Right forelimb (tissue), 1 donor: ENCODE results near the gene C5orf47.

Experiments
- DNase-seq: peaks from one replicate; pipeline ENCODE4 v3.0.0-alpha.2; 2018

C5orf47 gene

DNA sequence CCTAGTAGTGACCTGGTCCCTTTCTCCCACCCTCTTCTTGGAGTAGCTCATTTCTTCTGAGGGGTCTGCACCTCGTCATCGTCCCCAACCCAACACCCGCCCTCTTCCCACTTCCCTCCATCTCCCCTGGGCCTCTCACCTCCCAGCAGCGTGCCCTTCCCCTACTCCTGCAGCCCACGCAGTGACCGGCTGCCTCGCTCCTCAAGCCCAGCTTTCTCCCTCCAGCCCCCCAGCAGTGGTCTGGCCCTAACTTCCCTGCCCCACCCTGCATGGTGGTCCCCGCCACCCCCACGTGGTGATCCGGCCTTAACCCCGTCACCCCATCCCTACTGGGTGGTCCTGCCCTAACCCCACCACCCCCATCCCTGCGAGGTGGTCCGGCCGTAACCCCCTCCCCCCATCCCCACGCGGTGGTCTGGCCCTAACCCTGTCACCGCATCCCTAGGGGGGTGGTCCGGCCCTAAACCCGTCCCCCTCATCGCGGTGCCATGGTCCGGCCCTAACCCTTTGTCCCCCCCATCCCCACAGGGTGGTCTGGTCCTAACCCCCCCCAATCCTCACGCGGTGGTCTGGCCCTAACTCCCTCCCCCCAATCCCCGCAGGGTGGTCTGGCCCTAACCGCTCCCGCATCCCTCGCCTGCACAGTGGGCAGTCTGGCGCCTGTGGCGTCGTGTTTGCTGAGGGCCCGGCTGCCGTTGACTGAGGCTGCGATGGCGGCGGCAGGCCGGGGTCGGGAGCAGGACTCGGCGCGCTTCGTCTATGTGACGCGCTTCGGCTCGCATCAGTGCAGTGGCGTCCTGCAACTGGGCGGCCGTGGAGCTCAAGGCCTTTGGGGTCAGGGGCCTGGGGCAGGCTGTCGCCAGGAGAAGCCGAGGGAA, at the start of gene C5orf47:
TSS of gene C5orf47 (plus strand) at position 617 of the 878 bp plus-strand sequence. CDS start at position 711, 94 bp downstream.
- DNase-seq: no peak

GRCh38 chr5:173940269-173940668, 48.7 kb upstream of the C5orf47 start:
- DNase-seq: no peak

DNA sequence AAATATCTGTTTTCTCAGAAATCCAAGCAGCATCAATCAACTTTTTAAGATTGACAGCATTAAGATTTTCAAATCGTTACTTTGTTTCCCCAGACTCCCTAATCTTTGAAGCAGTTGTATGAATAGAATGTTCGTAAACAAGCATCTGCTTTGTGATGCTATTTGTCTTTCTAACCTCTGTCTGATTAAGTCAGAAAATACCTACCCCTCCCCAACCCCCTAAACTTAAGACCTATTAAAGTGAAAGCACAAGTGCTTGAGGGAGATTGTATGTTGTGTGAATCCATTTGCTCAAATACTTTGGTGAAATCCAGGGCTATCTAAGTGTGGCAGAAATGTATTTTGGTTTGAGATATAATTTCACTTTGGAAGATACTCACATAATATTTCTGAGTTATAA, 47.9 kb upstream of the C5orf47 start:
- DNase-seq: no peak

DNA sequence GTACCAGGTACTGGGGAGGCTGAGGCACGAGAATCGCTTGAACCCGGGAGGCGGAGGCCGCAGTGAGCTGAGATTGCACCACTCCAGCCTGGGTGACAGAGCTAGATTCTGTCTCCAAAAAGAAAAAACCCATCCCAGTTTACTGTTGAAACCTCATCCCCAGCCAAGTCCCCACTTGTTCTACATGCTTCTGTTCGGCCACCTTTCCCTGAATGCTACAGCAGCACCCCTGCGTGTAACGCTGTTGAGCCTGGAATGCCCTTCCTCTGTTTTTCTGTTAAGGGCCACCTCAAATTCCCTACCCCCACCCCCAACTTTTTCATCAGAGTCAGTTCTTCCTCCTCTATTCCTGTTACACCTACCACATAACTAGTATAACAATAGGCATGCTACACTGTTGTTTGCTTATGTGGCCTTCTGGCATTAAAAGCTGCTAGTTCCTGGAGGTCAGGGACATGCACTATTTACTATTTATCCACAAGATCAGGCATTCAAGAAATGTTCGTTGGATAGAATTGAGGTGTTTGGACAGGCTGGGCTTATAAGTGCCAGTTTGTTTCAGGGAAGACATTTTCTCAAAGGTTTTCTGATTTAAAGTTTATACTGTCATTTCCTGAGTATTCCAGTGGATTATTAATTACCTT, 47.1 kb upstream of the C5orf47 start:
- no peak for DNase-seq

- peak; percentile 73 for DNase-seq
Measured at GRCh38 chr5:173944511-173944910, 44.5 kb upstream of the C5orf47 start.

- DNase-seq: no peak
Measured at GRCh38 chr5:173945160-173945559, 43.8 kb upstream of the C5orf47 start.

DNA sequence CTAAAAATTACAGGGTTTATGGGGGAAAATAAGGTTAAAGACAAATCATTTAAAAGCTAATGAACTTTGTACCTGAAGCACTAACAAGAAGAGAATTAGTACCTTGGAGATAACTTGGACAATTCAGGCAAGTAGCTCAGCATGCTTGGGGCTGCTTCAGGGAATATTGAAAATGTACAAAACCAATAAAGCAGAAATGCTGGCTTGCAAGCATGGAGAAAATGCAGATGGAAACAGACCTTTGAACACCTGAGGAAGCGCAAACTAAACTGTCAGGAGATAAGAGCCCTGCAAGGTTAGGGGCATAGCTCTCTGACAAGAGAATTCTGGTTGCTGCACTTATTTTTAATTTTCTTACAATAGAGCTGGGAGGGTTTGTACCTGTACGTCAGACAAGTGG, 42.6 kb upstream of the C5orf47 start:
- no peak for DNase-seq

GRCh38 chr5:173950829-173951228, 38.1 kb upstream of the C5orf47 start:
- no peak for DNase-seq

GRCh38 chr5:173953528-173954090, 35.4 kb upstream of the C5orf47 start:
- DNase-seq: no peak

DNA sequence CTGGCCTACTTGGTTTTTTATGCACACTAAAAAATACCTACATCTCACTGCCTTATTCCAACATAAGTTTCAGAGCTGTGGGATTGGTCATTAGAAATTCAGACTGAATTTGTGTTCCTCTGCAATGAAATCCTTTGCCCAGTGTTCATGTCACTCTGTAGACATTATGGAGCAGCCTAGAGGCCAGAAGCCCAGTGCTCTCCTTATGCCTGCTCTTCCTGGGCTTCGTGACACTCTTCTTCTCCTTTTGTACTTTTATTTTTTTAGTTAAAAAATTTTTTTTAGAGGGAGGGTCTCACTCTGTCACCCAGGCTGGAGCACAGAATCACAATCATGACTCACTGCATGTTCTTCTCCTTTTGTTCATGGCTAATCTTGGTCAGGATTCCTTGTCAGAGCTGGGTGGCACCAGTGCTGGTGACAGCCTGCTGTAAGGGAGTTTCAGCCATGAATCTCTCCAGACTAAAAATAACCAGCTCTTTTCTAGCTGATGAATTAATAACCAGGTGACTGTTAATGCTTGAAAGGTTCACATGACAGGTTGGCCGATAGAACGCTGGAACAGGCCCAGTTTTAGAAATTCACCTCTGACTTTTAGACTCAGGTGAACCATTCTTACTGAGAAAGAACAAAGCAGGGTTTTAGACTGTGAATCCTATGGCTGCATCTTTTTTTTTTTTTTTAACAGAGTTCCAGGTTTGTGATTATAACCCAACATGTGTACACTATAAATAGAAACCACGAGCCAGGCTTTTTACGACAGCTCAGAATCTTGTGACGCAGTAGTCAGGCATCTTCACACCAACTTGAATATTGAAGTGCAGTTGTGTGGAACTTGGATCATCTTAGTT, 34.1 kb upstream of the C5orf47 start:
- no peak for DNase-seq

- no peak for DNase-seq
Measured at GRCh38 chr5:173960986-173961385, 28.0 kb upstream of the C5orf47 start.

- no peak for DNase-seq
Measured at GRCh38 chr5:173961418-173961817, 27.6 kb upstream of the C5orf47 start.

- DNase-seq: no peak
Measured at GRCh38 chr5:173962436-173962972, 26.5 kb upstream of the C5orf47 start.

DNA sequence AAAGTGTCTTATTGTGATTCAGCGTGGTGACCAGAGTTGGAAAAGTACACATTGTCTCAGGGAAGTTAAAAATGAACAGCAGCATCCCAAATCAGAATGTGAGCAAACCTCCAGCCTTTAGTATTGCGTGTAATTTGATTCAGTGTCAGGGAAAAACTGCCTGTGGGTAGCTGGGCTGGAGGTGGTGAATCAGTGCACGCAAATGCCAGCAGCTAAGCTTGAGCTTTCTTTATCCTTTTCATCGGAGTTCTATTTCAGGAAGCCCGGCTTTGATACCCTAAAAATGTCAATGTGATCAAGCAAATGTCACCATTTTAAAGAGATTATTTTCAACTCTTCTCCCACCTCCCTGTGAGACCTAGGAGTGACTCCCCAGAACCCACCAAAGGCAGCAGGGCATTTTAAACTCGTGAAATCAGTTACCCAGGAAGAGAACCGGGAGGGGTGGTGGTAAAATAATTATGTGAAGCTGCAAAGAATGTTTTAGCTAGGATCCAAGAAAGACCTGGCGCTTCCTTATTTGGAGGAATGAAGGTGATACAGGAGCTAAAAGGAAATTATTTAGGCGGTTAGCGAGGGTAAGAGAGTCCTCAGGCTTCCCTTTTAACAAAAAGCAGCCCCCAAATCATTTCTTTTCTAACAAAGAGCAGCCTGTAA, 25.7 kb upstream of the C5orf47 start:
- DNase-seq: no peak

DNA sequence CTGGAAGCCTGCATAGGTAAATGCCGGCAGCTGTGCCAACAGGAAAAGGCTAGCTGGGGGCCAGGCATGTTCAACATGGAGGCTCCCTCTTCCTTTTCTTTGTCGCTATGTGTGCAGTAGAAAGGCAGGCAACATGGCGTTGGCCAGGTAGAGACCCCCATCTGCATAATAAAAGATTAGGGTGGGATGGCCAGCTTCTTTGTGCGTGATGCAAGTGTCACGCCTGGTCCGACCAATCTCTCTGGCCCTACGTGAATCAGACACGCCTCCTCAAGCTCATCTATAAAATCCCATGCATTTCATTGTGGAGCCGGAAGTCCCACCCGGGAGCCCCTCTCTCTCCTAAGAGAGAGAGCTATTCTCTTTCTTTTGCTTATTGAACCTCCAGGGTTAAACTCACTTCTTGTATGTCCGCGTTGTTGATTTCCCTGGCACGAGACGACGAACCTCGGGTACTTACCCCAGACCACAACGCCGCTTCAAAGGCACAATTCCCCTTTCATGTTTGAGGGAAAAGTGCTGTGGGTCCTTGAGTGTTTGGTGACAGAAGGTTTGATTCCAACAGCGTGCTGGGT, 25.0 kb upstream of the C5orf47 start:
- no peak for DNase-seq

- DNase-seq: no peak
Measured at GRCh38 chr5:173964506-173964905, 24.5 kb upstream of the C5orf47 start.

GRCh38 chr5:173967241-173967640, 21.7 kb upstream of the C5orf47 start:
- DNase-seq: no peak

- DNase-seq: no peak
Measured at GRCh38 chr5:173968154-173968797, 20.7 kb upstream of the C5orf47 start.

DNA sequence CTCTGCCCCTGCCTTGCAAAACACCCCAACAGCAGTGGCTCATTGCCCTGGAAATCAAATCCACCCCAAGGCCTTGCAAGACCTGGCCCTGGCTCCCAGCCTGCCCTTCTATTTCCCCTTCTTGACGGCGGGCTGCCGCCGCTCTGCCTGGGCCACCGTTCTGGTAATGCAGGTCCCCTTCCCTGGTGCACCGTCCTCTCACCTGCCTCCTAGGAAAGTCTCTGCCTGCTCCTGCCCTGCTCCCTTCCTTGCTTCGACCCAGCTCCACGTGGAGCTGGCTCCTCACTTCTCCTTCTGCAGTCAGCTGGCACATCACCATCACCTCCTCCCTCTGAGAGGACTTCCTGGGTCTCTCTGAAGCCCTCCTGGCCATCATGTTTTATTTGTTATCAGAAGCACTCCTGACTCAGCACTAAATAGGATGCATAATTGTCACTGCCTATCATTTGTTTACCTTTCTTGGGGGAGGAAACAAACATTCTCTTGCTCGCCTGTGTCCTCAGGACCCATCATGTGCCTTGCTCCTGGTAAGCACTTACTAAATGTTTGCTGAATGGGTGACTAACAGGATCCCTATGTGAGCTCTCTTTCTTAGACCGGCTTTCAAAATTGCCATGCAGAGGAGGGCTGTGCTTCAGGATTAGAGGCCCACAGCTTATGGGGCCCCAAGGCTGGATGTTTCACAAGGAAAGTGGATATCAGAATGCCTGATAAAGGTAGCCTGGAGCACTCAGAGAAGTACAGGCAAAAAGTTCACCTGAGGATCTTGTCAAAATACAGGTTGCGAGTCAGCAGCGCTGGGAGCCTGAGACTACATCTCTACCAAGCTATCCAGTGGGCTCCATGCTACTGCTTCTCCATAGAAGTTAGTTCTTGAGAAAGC, 19.6 kb upstream of the C5orf47 start:
- DNase-seq: no peak
